Measurements from ENCODE around the gene OTULINL. TPM values are rescaled to one million over a fixed set of nuclear protein-coding genes. Genes with fewer than 3 reads are reported as not detected.

OTULINL gene
- total and polyA plus RNA-seq, 4 donors, result 0.82 to 4.1 (median 1.6) TPM

DNA sequence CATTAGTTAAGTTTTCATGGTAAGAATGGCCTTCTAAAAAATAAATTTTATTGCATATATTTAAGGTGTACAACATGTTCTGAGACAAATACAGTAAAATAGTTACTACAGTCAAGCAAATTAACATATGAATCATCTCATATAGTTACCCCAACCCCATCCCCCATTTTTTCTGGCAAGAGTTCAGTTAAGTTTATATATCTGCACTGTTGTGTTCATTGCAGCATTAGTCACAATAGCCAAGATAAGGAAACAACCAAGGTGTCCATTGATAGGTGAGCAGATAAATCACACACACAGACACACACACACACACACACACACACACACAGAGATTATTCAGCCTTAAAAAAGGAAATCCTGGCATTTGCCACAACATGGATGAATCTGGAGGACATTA is 45.7 kb downstream of the OTULINL start (continued):
- TF ChIP-seq, protein P1, sequence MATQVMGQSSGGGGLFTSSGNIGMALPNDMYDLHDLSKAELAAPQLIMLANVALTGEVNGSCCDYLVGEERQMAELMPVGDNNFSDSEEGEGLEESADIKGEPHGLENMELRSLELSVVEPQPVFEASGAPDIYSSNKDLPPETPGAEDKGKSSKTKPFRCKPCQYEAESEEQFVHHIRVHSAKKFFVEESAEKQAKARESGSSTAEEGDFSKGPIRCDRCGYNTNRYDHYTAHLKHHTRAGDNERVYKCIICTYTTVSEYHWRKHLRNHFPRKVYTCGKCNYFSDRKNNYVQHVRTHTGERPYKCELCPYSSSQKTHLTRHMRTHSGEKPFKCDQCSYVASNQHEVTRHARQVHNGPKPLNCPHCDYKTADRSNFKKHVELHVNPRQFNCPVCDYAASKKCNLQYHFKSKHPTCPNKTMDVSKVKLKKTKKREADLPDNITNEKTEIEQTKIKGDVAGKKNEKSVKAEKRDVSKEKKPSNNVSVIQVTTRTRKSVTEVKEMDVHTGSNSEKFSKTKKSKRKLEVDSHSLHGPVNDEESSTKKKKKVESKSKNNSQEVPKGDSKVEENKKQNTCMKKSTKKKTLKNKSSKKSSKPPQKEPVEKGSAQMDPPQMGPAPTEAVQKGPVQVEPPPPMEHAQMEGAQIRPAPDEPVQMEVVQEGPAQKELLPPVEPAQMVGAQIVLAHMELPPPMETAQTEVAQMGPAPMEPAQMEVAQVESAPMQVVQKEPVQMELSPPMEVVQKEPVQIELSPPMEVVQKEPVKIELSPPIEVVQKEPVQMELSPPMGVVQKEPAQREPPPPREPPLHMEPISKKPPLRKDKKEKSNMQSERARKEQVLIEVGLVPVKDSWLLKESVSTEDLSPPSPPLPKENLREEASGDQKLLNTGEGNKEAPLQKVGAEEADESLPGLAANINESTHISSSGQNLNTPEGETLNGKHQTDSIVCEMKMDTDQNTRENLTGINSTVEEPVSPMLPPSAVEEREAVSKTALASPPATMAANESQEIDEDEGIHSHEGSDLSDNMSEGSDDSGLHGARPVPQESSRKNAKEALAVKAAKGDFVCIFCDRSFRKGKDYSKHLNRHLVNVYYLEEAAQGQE (IDR thresholded peaks at IDR 0.05), result no peak
- TF ChIP-seq GABPA (IDR thresholded peaks at IDR 0.05 in 1 of 2, conservative IDR thresholded peaks at IDR 0.05 in 1 of 2), result no peak

DNA sequence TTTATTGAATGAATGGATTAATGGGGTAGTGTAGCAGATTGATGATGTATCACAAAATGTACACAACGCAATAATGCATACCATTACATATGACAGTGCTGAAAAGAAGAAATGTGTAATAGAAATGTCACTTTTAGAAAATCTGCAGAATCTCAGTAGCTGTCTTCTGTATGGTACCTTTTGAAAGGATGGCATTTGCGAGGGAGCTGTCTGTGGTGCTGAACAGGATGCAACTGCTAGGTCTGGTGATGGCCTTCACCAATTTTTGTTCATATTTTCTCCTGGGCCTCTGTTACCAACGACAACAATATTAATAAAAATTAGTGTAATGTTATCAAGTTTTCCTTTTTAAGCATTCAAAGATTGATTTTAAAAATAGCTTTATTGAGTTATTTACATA is 46.8 kb downstream of the OTULINL start:
- Histone ChIP-seq H3K36me3 (ENCODE audit: control insufficient read depth in 4 of 4, insufficient read depth in 3 of 4, low read depth in 1 of 4, low read length in 3 of 4) (no peaks in the 10 kb centered on the region), H3K9me3 (ENCODE audit: control insufficient read depth in 4 of 4, low read length in 3 of 4) (no peaks in the 10 kb centered on the region), H3K27ac (ENCODE audit: low read depth in 1 of 2, low read length in 2 of 2) (no peak overlapping the region), H3K27me3 (ENCODE audit: control insufficient read depth in 4 of 4, insufficient read depth in 4 of 4, low read length in 3 of 4) (no peaks in the 10 kb centered on the region), H3K9ac (ENCODE audit: low read depth in 1 of 2, low read length in 2 of 2) (no peak overlapping the region), H3K4me3 (ENCODE audit: low read depth in 1 of 3, low read length in 3 of 3) (no peak overlapping the region), H3K4me1 (ENCODE audit: control insufficient read depth in 4 of 4, insufficient read depth in 4 of 4, low read length in 3 of 4) (no peaks in the 10 kb centered on the region)
- peak; percentile 49 for DNase-seq (ENCODE audit: low spot score)
- WGBS, result 9% methylated on average over 3 of the region's 3 CpGs
- TF ChIP-seq, protein P2, sequence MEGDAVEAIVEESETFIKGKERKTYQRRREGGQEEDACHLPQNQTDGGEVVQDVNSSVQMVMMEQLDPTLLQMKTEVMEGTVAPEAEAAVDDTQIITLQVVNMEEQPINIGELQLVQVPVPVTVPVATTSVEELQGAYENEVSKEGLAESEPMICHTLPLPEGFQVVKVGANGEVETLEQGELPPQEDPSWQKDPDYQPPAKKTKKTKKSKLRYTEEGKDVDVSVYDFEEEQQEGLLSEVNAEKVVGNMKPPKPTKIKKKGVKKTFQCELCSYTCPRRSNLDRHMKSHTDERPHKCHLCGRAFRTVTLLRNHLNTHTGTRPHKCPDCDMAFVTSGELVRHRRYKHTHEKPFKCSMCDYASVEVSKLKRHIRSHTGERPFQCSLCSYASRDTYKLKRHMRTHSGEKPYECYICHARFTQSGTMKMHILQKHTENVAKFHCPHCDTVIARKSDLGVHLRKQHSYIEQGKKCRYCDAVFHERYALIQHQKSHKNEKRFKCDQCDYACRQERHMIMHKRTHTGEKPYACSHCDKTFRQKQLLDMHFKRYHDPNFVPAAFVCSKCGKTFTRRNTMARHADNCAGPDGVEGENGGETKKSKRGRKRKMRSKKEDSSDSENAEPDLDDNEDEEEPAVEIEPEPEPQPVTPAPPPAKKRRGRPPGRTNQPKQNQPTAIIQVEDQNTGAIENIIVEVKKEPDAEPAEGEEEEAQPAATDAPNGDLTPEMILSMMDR (IDR thresholded peaks at IDR 0.05; ENCODE audit: low read depth, low read length, missing input control), result no peak
- TF ChIP-seq, protein P1 (IDR thresholded peaks at IDR 0.05), result peak; percentile 99

DNA sequence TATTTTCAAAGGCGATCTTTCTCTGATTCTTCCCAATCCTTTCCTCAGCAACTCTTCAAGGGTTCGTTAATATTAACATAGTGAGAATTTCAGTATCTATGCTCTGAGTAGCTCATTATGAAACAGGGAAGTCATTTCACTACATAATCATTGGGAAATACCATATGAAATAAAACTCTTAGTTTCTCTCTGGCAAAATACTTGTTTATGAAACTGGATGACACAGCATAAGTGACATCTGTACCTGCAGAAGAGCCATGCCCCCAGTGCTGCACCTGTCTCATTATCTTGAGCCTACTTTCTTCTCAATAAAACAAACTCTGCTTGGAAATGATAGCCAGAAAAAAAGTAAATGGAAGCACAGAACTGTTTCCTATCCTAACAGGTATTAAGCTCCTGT is 49.1 kb downstream of the OTULINL start:
- TF ChIP-seq HNF4G (IDR thresholded peaks at IDR 0.05) (no peak), FOXA2 (IDR thresholded peaks at IDR 0.05) (no peak), NR2F2 (IDR thresholded peaks at IDR 0.05) (no peak), EGR1 (IDR thresholded peaks at IDR 0.05; ENCODE audit: low read depth in 2 of 2) (no peak), SP1 (IDR thresholded peaks at IDR 0.05) (no peak), GABPA (IDR thresholded peaks at IDR 0.05 in 1 of 2, conservative IDR thresholded peaks at IDR 0.05 in 1 of 2) (no peak), TAF1 (conservative IDR thresholded peaks at IDR 0.05) (no peak), RAD21 (IDR thresholded peaks at IDR 0.05) (no peak), RXRA (IDR thresholded peaks at IDR 0.05) (no peak)
- TF ChIP-seq, protein P1 (IDR thresholded peaks at IDR 0.05), result no peak
- TF ChIP-seq, protein P3, sequence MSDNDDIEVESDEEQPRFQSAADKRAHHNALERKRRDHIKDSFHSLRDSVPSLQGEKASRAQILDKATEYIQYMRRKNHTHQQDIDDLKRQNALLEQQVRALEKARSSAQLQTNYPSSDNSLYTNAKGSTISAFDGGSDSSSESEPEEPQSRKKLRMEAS (IDR thresholded peaks at IDR 0.05), result no peak
- TF ChIP-seq, protein P4, sequence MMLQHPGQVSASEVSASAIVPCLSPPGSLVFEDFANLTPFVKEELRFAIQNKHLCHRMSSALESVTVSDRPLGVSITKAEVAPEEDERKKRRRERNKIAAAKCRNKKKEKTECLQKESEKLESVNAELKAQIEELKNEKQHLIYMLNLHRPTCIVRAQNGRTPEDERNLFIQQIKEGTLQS (IDR thresholded peaks at IDR 0.05), result no peak
- TF ChIP-seq, protein P2 (IDR thresholded peaks at IDR 0.05; ENCODE audit: low read depth, low read length, missing input control), result no peak
- Histone ChIP-seq H3K9me3 (ENCODE audit: control insufficient read depth in 4 of 4, low read length in 3 of 4) (no peaks in the 10 kb centered on the region), H3K27ac (ENCODE audit: low read depth in 1 of 2, low read length in 2 of 2) (no peak overlapping the region), H3K27me3 (ENCODE audit: control insufficient read depth in 4 of 4, insufficient read depth in 4 of 4, low read length in 3 of 4) (no peaks in the 10 kb centered on the region), H3K4me1 (ENCODE audit: control insufficient read depth in 4 of 4, insufficient read depth in 4 of 4, low read length in 3 of 4) (no peaks in the 10 kb centered on the region), H3K36me3 (ENCODE audit: control insufficient read depth in 4 of 4, insufficient read depth in 3 of 4, low read depth in 1 of 4, low read length in 3 of 4) (no peaks in the 10 kb centered on the region), H3K4me3 (ENCODE audit: low read depth in 1 of 3, low read length in 3 of 3) (no peak overlapping the region), H3K9ac (ENCODE audit: low read depth in 1 of 2, low read length in 2 of 2) (no peak overlapping the region)
- DNase-seq (ENCODE audit: low spot score), result no peak
- WGBS, result 68% methylated on average over 2 of the region's 2 CpGs

All from liver (tissue), 9 donors.